Measurements from ENCODE around the gene PRKG1. TPM values are rescaled to one million over a fixed set of nuclear protein-coding genes. Genes with fewer than 3 reads are reported as not detected.

The PRKG1 gene
- total RNA-seq, 1 experiment from 2014 or later = 10.4 TPM

GRCh38 chr10:51619365-51619764, 545.1 kb downstream of the PRKG1 start:
- Histone ChIP-seq H3K4ac (ENCODE audit: low read depth, low read length) (no peak overlapping the region), H2BK15ac (ENCODE audit: low read depth, low read length) (no peak overlapping the region), H4K20me1 (ENCODE audit: control insufficient read depth, insufficient read depth, insufficient read length) (no peaks in the 10 kb centered on the region), H3K23ac (ENCODE audit: insufficient read length, low read depth, low read length) (no peak overlapping the region), H4K91ac (ENCODE audit: insufficient read length, low read depth, low read length) (no peak overlapping the region), H3K27me3 (ENCODE audit: insufficient read depth, low read length) (no peaks in the 10 kb centered on the region), H3K9ac (ENCODE audit: extremely low read depth, insufficient read length, low read length) (no peak overlapping the region), H3K14ac (ENCODE audit: insufficient read depth, low read length) (no peak overlapping the region), H2BK12ac (ENCODE audit: insufficient read length, low read depth, low read length) (no peak overlapping the region), H3K79me1 (ENCODE audit: insufficient read depth, low read depth, low read length, poor library complexity, severe bottlenecking) (no peaks in the 10 kb centered on the region), H3K79me2 (ENCODE audit: insufficient read depth, low read length) (no peaks in the 10 kb centered on the region), H2AFZ (ENCODE audit: low read length) (no peak overlapping the region), H3K4me1 (ENCODE audit: insufficient read depth, low read length) (no peaks in the 10 kb centered on the region; the same call in 1 of the 2 replicates), H3K4me2 (ENCODE audit: insufficient read depth, insufficient read length, low read length) (no peak overlapping the region), H2AK5ac (ENCODE audit: insufficient read length, low read length) (no peak overlapping the region), H3K9me3 (ENCODE audit: control insufficient read depth, low read depth, low read length) (no peaks in the 10 kb centered on the region), H4K5ac (ENCODE audit: insufficient read length, low read depth, low read length) (no peak overlapping the region), H2BK5ac (ENCODE audit: insufficient read length, low read length) (no peak overlapping the region), H3K18ac (ENCODE audit: insufficient read length, low read depth, low read length) (no peak overlapping the region), H3K27ac (ENCODE audit: insufficient read length, low read depth, low read length) (no peak overlapping the region), H2BK20ac (ENCODE audit: low read depth, low read length, poor library complexity, severe bottlenecking) (no peak overlapping the region), H3K23me2 (ENCODE audit: insufficient read length, low read depth, low read length, poor library complexity, severe bottlenecking) (no peaks in the 10 kb centered on the region), H3K56ac (ENCODE audit: insufficient read length, low read depth, low read length) (no peak overlapping the region), H3T11ph (ENCODE audit: low read length) (no peak overlapping the region), H4K8ac (replicated peaks; ENCODE audit: insufficient read length, low read depth, low read length) (no peak overlapping the region), H2BK120ac (ENCODE audit: low read depth, low read length, poor library complexity, severe bottlenecking) (no peak overlapping the region)
- WGBS (ENCODE audit: extremely low coverage, insufficient read length, low lambda C conversion rate) = no CpG with 5 or more reads among the region's 1 CpG
- no peak for TF ChIP-seq CTCF (conservative IDR thresholded peaks at IDR 0.05)
- Mint-ChIP-seq H3K27me3 (ENCODE audit: low read depth) (no peaks in the 10 kb centered on the region), H3K36me3 (ENCODE audit: insufficient read depth in 1 of 3, low read depth in 3 of 3) (no peaks in the 10 kb centered on the region; a peak in 1 of 7 replicates), H3K9me3 (no peaks in the 10 kb centered on the region; a peak in 2 of 5 replicates), H3K4me1 (peaks cover 9 to 11% of the 10 kb centered on the region in 2 experiments), H3K4me3 (no peak overlapping the region), H3K27ac (peak overlapping the region in 2 of 3 experiments; percentile 5 to 67; a peak in 2 of 7 replicates)
- no peak for DNase-seq

Data from H9 (cell line).